ENCODE measurements around the gene ADGRB3.

DNA sequence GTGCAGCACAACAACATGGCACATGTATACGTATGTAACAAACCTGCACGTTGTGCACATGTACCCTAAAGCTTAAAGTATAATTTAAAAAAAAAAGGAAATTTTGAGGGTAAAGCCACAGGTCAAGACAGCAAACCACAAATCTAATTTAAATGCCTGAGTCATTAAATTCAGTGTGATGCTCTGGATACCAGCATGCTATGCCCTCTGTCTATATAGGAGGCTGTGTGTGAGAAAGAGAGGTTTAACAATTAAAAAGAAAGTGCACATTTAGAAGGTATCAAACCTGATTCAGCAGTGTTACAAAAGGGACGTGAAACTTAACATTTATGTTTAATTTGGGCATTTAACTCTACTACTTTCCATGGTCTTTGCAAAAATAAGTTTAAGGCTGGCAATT, 276.3 kb downstream of the ADGRB3 start:
- TF ChIP-seq, protein P1, sequence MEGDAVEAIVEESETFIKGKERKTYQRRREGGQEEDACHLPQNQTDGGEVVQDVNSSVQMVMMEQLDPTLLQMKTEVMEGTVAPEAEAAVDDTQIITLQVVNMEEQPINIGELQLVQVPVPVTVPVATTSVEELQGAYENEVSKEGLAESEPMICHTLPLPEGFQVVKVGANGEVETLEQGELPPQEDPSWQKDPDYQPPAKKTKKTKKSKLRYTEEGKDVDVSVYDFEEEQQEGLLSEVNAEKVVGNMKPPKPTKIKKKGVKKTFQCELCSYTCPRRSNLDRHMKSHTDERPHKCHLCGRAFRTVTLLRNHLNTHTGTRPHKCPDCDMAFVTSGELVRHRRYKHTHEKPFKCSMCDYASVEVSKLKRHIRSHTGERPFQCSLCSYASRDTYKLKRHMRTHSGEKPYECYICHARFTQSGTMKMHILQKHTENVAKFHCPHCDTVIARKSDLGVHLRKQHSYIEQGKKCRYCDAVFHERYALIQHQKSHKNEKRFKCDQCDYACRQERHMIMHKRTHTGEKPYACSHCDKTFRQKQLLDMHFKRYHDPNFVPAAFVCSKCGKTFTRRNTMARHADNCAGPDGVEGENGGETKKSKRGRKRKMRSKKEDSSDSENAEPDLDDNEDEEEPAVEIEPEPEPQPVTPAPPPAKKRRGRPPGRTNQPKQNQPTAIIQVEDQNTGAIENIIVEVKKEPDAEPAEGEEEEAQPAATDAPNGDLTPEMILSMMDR (IDR thresholded peaks at IDR 0.05): no peak
- TF ChIP-seq POLR2AphosphoS5 (IDR thresholded peaks at IDR 0.05): no peak

All from breast epithelium (tissue), 3 donors.